SU-DHL-6 (cell line): ENCODE results near the gene PTPRN2.

ENCODE experiments used
- H2AFZ ChIP-seq: fragments of 200-600 bp; sonication (generic); 2 replicates; pipeline ENCODE4 v1.6.1; 2014; ENCODE audit warnings: low read depth, mild to moderate bottlenecking, moderate library complexity, mixed read lengths, antibody characterized with exemption, low read length; ENCODE audit not compliant: severe bottlenecking
- H3F3A ChIP-seq: fragments of 200-600 bp; shearing (Covaris generic); 2 replicates; pipeline ENCODE4 v1.6.0; 2016; ENCODE audit warnings: antibody characterized with exemption, mild to moderate bottlenecking; ENCODE audit not compliant: insufficient read depth
- H3K27ac ChIP-seq: fragments of 200-600 bp; sonication (generic); 2 replicates; pipeline ENCODE4 v1.5.1; 2016; ENCODE audit warnings: low read depth, mild to moderate bottlenecking, low read length, moderate library complexity, mixed read lengths
- H3K27me3 ChIP-seq: fragments of 200-600 bp; sonication (generic), shearing (Covaris generic); 2 replicates; pipeline ENCODE4 v1.6.0; 2014; ENCODE audit warnings: mild to moderate bottlenecking, low read length
- H3K36me3 ChIP-seq: fragments of 200-600 bp; sonication (generic); 2 replicates; pipeline ENCODE4 v1.6.1; 2014; ENCODE audit warnings: mild to moderate bottlenecking, low read length, mixed read lengths
- H3K4me2 ChIP-seq: fragments of 300-600, 200-600 bp; shearing (Covaris generic), sonication (generic); 2 replicates; pipeline ENCODE4 v1.6.0; 2014; ENCODE audit warnings: low read length, low read depth, mild to moderate bottlenecking; ENCODE audit not compliant: poor library complexity, severe bottlenecking
- H3K4me3 ChIP-seq: fragments of 200-600 bp; sonication (generic); 2 replicates; pipeline ENCODE4 v1.5.1; 2014; ENCODE audit warnings: antibody characterized with exemption, low read length, mild to moderate bottlenecking, mixed read lengths; ENCODE audit not compliant: insufficient read depth, poor library complexity, severe bottlenecking
- H3K79me2 ChIP-seq: fragments of 200-600 bp; sonication (generic); 2 replicates; pipeline ENCODE4 v1.6.1; 2014; ENCODE audit warnings: mild to moderate bottlenecking, low read length, moderate library complexity; ENCODE audit not compliant: insufficient read depth
- H3K9ac ChIP-seq: fragments of 200-600 bp; sonication (generic); 2 replicates; pipeline ENCODE4 v1.7.0; 2014; ENCODE audit warnings: mild to moderate bottlenecking, low read length
- H3K9me2 ChIP-seq: fragments of 200-600 bp; sonication (generic); replicated peaks from 2 replicates; pipeline ENCODE4 v1.6.1; 2014; ENCODE audit warnings: low read length; ENCODE audit not compliant: insufficient read depth
- H3K9me3 ChIP-seq: fragments of 200-600 bp; sonication (generic); 2 replicates; pipeline ENCODE4 v1.6.1; 2014; ENCODE audit warnings: low read length, mixed read lengths; ENCODE audit not compliant: insufficient read depth
- H4K20me1 ChIP-seq: fragments of 200-600 bp; sonication (generic); 2 replicates; pipeline ENCODE4 v1.6.1; 2014; ENCODE audit warnings: low read depth, mild to moderate bottlenecking, antibody characterized with exemption, low read length, moderate library complexity, mixed read lengths
- EZH2phosphoT487 ChIP-seq: fragments of 200-600 bp; sonication (generic), shearing (Covaris generic); conservative IDR thresholded peaks from 2 replicates; pipeline ENCODE4 v1.6.1; 2018; ENCODE audit warnings: mild to moderate bottlenecking, antibody characterized with exemption, low read length, moderate library complexity, mixed read lengths
- TF ChIP-seq, protein P1 (sequence below): fragments of 200-600 bp; sonication (generic); IDR thresholded peaks from one replicate; pipeline ENCODE4 v1.5.1; 2017; ENCODE audit warnings: antibody characterized with exemption, mild to moderate bottlenecking, low read length, moderate library complexity; ENCODE audit not compliant: insufficient read depth, poor library complexity, severe bottlenecking

Gene PTPRN2

DNA sequence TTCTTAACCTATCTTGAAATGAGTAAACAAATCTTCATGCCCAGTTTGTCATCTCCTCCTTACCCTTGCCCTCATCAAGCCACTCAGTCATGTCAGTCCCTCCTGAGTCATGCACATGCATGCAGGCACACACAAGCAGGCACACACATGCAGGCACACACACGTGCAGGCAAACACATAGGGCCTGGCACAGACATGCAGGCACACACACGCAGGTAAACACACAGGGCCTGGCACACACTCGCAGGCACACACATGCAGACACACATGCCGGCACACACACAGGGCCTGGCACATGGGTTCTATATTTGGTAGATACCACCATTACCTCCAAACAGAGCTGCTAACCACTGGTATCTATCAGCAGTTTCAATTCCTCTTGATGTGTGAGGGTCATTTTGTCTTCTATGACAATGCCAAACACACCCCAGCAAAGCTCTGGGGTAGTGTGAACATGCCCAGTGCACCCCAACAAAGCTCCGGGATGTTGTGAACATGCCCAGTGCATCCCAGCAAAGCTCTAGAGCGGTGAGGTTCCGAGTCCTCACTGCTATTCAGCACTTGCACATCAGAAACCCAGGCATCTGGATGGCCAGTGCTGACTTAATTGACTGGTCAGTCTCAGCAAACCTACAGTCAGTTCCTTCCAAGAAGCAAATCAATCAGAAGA, 563.8 kb downstream of the PTPRN2 start:
- no peaks in the 10 kb centered on the region for H3K79me2 ChIP-seq
- H4K20me1 ChIP-seq = no peaks in the 10 kb centered on the region
- H3K36me3 ChIP-seq = no peaks in the 10 kb centered on the region
- no peak overlapping the region for H2AFZ ChIP-seq
- no peak overlapping the region for H3K4me2 ChIP-seq
- no peaks in the 10 kb centered on the region for H3K9me3 ChIP-seq
- no peak overlapping the region for H3K4me3 ChIP-seq
- no peaks in the 10 kb centered on the region for H3F3A ChIP-seq
- no peak overlapping the region for H3K9ac ChIP-seq
- no peaks in the 10 kb centered on the region for H3K9me2 ChIP-seq
- H3K27ac ChIP-seq = no peak overlapping the region
- no peaks in the 10 kb centered on the region for H3K27me3 ChIP-seq
- TF ChIP-seq EZH2phosphoT487 = no peak
- TF ChIP-seq, protein P1, sequence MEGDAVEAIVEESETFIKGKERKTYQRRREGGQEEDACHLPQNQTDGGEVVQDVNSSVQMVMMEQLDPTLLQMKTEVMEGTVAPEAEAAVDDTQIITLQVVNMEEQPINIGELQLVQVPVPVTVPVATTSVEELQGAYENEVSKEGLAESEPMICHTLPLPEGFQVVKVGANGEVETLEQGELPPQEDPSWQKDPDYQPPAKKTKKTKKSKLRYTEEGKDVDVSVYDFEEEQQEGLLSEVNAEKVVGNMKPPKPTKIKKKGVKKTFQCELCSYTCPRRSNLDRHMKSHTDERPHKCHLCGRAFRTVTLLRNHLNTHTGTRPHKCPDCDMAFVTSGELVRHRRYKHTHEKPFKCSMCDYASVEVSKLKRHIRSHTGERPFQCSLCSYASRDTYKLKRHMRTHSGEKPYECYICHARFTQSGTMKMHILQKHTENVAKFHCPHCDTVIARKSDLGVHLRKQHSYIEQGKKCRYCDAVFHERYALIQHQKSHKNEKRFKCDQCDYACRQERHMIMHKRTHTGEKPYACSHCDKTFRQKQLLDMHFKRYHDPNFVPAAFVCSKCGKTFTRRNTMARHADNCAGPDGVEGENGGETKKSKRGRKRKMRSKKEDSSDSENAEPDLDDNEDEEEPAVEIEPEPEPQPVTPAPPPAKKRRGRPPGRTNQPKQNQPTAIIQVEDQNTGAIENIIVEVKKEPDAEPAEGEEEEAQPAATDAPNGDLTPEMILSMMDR = no peak

DNA sequence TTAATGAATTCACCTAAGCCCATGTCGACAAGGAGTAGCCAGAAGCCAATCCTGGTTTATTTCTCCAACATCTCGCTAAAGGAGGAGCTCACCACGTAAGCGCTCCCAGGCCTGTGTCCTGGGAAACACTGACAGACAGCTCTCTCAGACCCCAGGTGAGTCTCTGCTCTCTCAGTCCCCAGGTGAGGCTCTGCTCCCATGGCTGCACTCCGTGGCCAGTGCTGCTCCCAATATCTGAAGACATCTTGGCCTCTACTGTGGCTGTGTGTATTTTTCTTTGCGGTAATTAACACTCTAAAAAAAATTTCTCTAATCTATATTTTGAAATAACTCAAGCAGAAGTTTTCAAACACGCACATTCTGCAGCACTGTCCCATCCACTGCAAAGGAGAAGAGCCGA, 564.5 kb downstream of the PTPRN2 start:
- H3K27ac ChIP-seq = no peak overlapping the region
- TF ChIP-seq, protein P1 = no peak
- TF ChIP-seq EZH2phosphoT487 = no peak
- H3K79me2 ChIP-seq = no peaks in the 10 kb centered on the region
- no peaks in the 10 kb centered on the region for H3K27me3 ChIP-seq
- H3K9ac ChIP-seq = no peak overlapping the region
- no peak overlapping the region for H3K4me2 ChIP-seq
- no peaks in the 10 kb centered on the region for H3K36me3 ChIP-seq
- H3K9me3 ChIP-seq = no peaks in the 10 kb centered on the region
- no peak overlapping the region for H3K4me3 ChIP-seq
- H2AFZ ChIP-seq = no peak overlapping the region
- no peaks in the 10 kb centered on the region for H3F3A ChIP-seq
- H3K9me2 ChIP-seq = no peaks in the 10 kb centered on the region
- no peaks in the 10 kb centered on the region for H4K20me1 ChIP-seq

DNA sequence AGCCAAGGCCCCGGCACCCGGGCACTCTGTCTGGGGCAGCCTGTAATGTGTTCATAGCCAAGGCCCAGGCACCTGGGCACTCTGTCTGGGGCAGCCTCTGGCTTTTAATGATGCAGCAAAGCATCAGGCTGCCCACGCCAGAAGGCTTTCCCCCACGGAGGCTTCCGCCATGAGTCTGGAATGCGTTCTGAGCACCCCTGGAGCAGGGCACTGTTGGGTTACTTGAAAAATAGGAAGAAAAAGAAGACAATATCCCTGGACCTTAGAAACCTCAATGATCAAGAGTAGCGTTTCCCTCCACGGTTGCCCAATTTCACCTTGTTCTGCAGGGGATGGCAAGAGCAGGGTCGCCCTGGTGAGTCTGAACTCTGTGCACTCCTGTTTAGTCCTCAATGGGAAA, 565.0 kb downstream of the PTPRN2 start:
- H3K4me3 ChIP-seq = no peak overlapping the region
- TF ChIP-seq EZH2phosphoT487 = no peak
- TF ChIP-seq, protein P1 = no peak

More for the DNA sequence above, 565.0 kb downstream of the PTPRN2 start:
- no peaks in the 10 kb centered on the region for H4K20me1 ChIP-seq
- no peaks in the 10 kb centered on the region for H3K9me2 ChIP-seq
- H3K9me3 ChIP-seq = no peaks in the 10 kb centered on the region
- no peak overlapping the region for H2AFZ ChIP-seq
- H3K9ac ChIP-seq = no peak overlapping the region
- H3K4me2 ChIP-seq = no peak overlapping the region
- no peaks in the 10 kb centered on the region for H3F3A ChIP-seq
- H3K79me2 ChIP-seq = no peaks in the 10 kb centered on the region
- no peak overlapping the region for H3K27ac ChIP-seq
- no peaks in the 10 kb centered on the region for H3K36me3 ChIP-seq
- no peaks in the 10 kb centered on the region for H3K27me3 ChIP-seq
